Testis (tissue), 2 donors: Measurements from ENCODE around the gene ASB18.

Source experiments
- POLR2A ChIP-seq: fragments of 450-650 bp; IDR thresholded peaks from one replicate; pipeline ENCODE4 v1.6.1; 2017; ENCODE audit warnings: antibody characterized with exemption, mild to moderate bottlenecking, moderate library complexity
- TF ChIP-seq, protein P1 (sequence below), 3 experiments: fragments of 450-650 bp in 2 of 3; fragments of 200-600 bp in 1 of 3; sonication (generic) in 1 of 3; IDR thresholded peaks; one replicate each; pipeline ENCODE4 v1.5.1; 2016 to 2019; ENCODE audit warnings: antibody characterized with exemption in 3 of 3, mild to moderate bottlenecking in 2 of 3, moderate library complexity in 1 of 3

DNA sequence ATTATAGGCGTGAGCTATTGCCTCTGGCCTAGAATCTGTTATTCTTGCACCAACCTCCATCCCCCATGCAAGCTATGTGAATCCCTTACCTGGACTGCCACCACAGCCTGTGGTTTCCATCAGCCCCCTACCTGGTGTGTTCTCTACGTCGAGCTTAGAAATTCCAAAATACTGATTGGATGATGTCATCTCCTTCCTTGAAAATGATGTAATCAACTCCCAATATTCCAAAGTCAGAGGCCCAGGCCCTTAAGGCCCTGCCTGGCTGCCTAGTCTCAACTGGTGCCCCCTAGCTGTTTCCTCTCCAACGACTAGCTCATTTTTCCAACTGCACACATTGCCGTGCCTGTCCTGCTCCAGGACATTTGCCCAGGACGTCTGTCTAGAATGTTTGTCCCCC lies 54.7 kb downstream of the ASB18 start:
- TF ChIP-seq POLR2A = no peak
- TF ChIP-seq, protein P1, sequence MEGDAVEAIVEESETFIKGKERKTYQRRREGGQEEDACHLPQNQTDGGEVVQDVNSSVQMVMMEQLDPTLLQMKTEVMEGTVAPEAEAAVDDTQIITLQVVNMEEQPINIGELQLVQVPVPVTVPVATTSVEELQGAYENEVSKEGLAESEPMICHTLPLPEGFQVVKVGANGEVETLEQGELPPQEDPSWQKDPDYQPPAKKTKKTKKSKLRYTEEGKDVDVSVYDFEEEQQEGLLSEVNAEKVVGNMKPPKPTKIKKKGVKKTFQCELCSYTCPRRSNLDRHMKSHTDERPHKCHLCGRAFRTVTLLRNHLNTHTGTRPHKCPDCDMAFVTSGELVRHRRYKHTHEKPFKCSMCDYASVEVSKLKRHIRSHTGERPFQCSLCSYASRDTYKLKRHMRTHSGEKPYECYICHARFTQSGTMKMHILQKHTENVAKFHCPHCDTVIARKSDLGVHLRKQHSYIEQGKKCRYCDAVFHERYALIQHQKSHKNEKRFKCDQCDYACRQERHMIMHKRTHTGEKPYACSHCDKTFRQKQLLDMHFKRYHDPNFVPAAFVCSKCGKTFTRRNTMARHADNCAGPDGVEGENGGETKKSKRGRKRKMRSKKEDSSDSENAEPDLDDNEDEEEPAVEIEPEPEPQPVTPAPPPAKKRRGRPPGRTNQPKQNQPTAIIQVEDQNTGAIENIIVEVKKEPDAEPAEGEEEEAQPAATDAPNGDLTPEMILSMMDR (IDR thresholded peaks at IDR 0.05) = no peak
